Suppressor macrophage treated with lipopolysaccharide for 4 hours (primary cell): ENCODE measurements around the gene ACVRL1.
A peak's percentile ranks its signal among the peaks of the same experiment; 100 is the strongest.

Experiments
- DNase-seq: peaks from one replicate; pipeline ENCODE4 v3.0.0-alpha.2; 2020

ACVRL1 gene

DNA sequence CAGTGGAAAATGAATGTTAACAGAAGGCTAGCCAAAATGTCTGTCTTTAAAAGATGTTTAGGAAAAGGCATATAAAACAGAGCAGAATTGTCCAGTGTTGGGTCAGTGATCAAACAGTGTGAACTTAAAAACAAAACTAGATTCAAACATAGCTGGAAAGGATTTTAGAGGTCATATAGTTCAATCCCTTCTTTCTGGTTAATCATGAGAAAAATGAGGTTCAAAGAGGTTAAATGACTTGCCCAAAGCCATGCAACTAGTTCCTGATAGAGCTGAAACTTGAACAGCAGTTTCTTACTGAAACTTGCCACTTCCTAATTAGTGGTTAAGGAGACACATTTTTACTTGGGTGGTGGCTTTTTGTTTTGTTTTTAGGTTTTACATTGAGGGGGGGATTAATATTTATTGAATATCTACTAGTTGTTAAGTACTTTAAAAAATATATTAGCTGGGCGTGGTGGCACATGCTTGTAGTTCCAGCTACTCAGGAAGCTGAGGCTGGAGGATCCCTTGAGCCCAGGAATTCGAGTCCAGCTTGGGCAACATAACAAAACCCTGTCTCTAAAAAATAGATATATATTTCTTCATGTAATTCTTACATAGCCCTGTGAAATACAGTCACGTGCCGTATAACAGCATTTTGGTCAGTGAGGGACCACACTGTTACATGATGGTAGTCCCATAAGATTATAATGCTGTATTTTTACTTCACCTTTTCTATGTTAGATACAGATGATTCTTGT lies 64.5 kb downstream of the ACVRL1 start:
- peak; percentile 77 for DNase-seq

- no peak for DNase-seq
Observed at GRCh38 chr12:51972422-51972812, 65.1 kb downstream of the ACVRL1 start.

GRCh38 chr12:51972849-51973273 lies 65.6 kb downstream of the ACVRL1 start:
- peak; percentile 96 for DNase-seq
